ENCODE measurements around the gene ZSWIM1.

DNA sequence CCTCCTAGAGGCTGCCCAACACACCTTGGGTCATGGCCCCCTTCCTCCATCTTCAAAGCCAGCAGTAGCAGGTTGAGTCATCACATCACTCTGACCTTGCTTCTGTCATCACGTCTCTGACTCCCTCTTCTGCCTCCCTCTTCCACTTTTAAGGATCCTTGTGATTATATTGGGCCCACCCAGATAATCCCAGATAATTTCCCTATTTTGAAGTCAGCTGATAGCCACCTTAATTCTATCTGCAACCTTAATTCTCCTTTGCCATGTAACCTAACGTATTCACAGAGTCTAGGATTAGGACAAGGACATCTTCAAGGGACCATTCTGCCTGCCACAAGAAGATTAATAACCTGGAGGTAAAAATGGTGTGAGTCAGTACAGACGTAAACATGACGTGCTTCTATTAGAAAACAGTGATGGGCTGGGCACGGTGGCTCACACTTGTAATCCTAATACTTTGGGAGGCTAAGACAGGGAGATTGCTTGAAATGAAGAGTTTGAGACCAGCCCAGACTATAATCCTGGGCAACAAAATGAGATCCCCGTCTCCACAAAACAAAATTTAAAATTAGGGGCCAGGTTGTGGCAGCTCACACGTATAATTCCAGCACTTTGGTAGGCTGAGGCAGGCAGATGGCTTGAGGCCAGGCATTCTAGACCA is 20.3 kb upstream of the ZSWIM1 start:
- TF ChIP-seq EZH2 (IDR thresholded peaks at IDR 0.05; ENCODE audit: low read depth, low read length, severe bottlenecking), result no peak
- TF ChIP-seq GTF2F1 (IDR thresholded peaks at IDR 0.05; ENCODE audit: borderline replicate concordance, low read depth, low read length), result no peak
- TF ChIP-seq, protein P1, sequence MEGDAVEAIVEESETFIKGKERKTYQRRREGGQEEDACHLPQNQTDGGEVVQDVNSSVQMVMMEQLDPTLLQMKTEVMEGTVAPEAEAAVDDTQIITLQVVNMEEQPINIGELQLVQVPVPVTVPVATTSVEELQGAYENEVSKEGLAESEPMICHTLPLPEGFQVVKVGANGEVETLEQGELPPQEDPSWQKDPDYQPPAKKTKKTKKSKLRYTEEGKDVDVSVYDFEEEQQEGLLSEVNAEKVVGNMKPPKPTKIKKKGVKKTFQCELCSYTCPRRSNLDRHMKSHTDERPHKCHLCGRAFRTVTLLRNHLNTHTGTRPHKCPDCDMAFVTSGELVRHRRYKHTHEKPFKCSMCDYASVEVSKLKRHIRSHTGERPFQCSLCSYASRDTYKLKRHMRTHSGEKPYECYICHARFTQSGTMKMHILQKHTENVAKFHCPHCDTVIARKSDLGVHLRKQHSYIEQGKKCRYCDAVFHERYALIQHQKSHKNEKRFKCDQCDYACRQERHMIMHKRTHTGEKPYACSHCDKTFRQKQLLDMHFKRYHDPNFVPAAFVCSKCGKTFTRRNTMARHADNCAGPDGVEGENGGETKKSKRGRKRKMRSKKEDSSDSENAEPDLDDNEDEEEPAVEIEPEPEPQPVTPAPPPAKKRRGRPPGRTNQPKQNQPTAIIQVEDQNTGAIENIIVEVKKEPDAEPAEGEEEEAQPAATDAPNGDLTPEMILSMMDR (IDR thresholded peaks at IDR 0.05; ENCODE audit: control extremely low read depth in 1 of 3, insufficient read depth in 1 of 3, low read depth in 1 of 3, low read length in 3 of 3), result no peak
- no peak for TF ChIP-seq TCF12 (IDR thresholded peaks at IDR 0.05; ENCODE audit: low read depth, low read length)
- no peak for TF ChIP-seq POLR2A (IDR thresholded peaks at IDR 0.05; ENCODE audit: control extremely low read depth in 1 of 2, low read depth in 2 of 2, low read length in 2 of 2)
- TF ChIP-seq HDAC6 (IDR thresholded peaks at IDR 0.05; ENCODE audit: low read depth, low read length), result no peak
- TF ChIP-seq BACH1 (IDR thresholded peaks at IDR 0.05; ENCODE audit: low read length), result no peak
- TF ChIP-seq EP300 (IDR thresholded peaks at IDR 0.05; ENCODE audit: borderline replicate concordance in 1 of 2, low read depth in 2 of 2, low read length in 2 of 2), result no peak
- no peak for TF ChIP-seq YY1 (IDR thresholded peaks at IDR 0.05; ENCODE audit: low read depth, low read length)
- no peak for TF ChIP-seq HDAC2 (IDR thresholded peaks at IDR 0.05; ENCODE audit: borderline replicate concordance in 1 of 2, low read depth in 2 of 2, low read length in 2 of 2)

All from H1 (cell line).